Suprapubic skin (tissue), 4 donors: ENCODE data around the gene FKBP2. TPM values are rescaled to one million over a fixed set of nuclear protein-coding genes. Genes with fewer than 3 reads are reported as not detected.

ENCODE experiments used
- DNase-seq, 2 donors: peaks; one replicate each; pipeline ENCODE4 v3.0.0-alpha.2; 2019; ENCODE audit warnings: low spot score in 2 of 2
- H3K27ac ChIP-seq: fragments of 200-600 bp; sonication (generic); one replicate; pipeline ENCODE4 v1.5.1; 2019
- H3K27me3 ChIP-seq: fragments of 200-600 bp; sonication (generic); one replicate; pipeline ENCODE4 v1.5.1; 2019
- H3K36me3 ChIP-seq: fragments of 200-600 bp; sonication (generic); one replicate; pipeline ENCODE4 v1.5.1; 2019
- H3K4me1 ChIP-seq: fragments of 200-600 bp; sonication (generic); one replicate; pipeline ENCODE4 v1.5.1; 2019
- H3K4me3 ChIP-seq: fragments of 200-600 bp; sonication (generic); one replicate; pipeline ENCODE4 v1.5.1; 2019; ENCODE audit warnings: mild to moderate bottlenecking
- H3K9me3 ChIP-seq: fragments of 200-600 bp; sonication (generic); one replicate; pipeline ENCODE4 v1.5.1; 2019
- CTCF ChIP-seq, 2 donors: fragments of 200-600 bp in 1 of 2; fragments of 450-650 bp in 1 of 2; sonication (generic) in 1 of 2; IDR thresholded peaks; one replicate each; pipeline ENCODE4 v1.5.1; 2016 to 2019; ENCODE audit warnings: antibody characterized with exemption in 2 of 2, mild to moderate bottlenecking in 1 of 2, moderate library complexity in 1 of 2
- EP300 ChIP-seq: sonication (generic); formaldehyde crosslinking; IDR thresholded peaks from one replicate; pipeline ENCODE4 v1.6.1; 2017; ENCODE audit warnings: antibody characterized with exemption
- POLR2A ChIP-seq, 2 donors: fragments of 450-650 bp; IDR thresholded peaks; one replicate each; pipeline ENCODE4 v1.6.1; 2017; ENCODE audit warnings: antibody characterized with exemption in 2 of 2, mild to moderate bottlenecking in 2 of 2, moderate library complexity in 2 of 2
- POLR2AphosphoS5 ChIP-seq, 3 donors: sonication (generic); formaldehyde crosslinking; IDR thresholded peaks; one replicate each; pipeline ENCODE4 v1.6.1; 2017; ENCODE audit warnings: antibody characterized with exemption in 3 of 3
- WGBS: methylation state at CpG from one replicate; pipeline ENCODE4 v1.1.5; 2018; 5-methylcytosine and 5-hydroxymethylcytosine counted together
- total RNA-seq, 4 donors: library from RNA; depleted of rRNA; stranded (reverse); fragments of >200 nt; gene quantifications; one replicate each; pipeline ENCODE4 v1.1.0, GENCODE V29; 2016

The FKBP2 gene
- total RNA-seq, 4 donors from 2014 or later: 43.9 to 64.7 (median 53.4) TPM

- H3K9me3 ChIP-seq: no peaks in the 10 kb centered on the region
Measured at GRCh38 chr11:64237484-64237951, 3.4 kb upstream of the FKBP2 start.

GRCh38 chr11:64238076-64238475, 2.8 kb upstream of the FKBP2 start:
- Histone ChIP-seq H3K4me3 (no peak overlapping the region), H3K27ac (peak overlapping the region; percentile 69), H3K36me3 (peaks cover 20% of the 10 kb centered on the region), H3K9me3 (no peaks in the 10 kb centered on the region), H3K27me3 (no peaks in the 10 kb centered on the region), H3K4me1 (peaks cover 81% of the 10 kb centered on the region)
- WGBS: 79% methylated on average over 3 of the region's 9 CpGs
- DNase-seq: no peak
- TF ChIP-seq POLR2AphosphoS5 (IDR thresholded peaks at IDR 0.05): no peak
- TF ChIP-seq CTCF (IDR thresholded peaks at IDR 0.05): no peak

More at GRCh38 chr11:64237484-64237951, 3.4 kb upstream of the FKBP2 start:
- H3K27ac ChIP-seq: peak overlapping the region; percentile 69
- TF ChIP-seq POLR2A (IDR thresholded peaks at IDR 0.05) (no peak), CTCF (IDR thresholded peaks at IDR 0.05) (no peak), POLR2AphosphoS5 (IDR thresholded peaks at IDR 0.05) (no peak), EP300 (no peak)
- no peaks in the 10 kb centered on the region for H3K27me3 ChIP-seq
- peak overlapping the region; percentile 9 for H3K4me3 ChIP-seq
- peaks cover 20% of the 10 kb centered on the region for H3K36me3 ChIP-seq
- WGBS: 58% methylated on average over 11 of the region's 12 CpGs
- peaks cover 81% of the 10 kb centered on the region for H3K4me1 ChIP-seq
- peak in 1 of 2 donors; percentile 81 for DNase-seq

GRCh38 chr11:64238999-64239398, 1.9 kb upstream of the FKBP2 start:
- Histone ChIP-seq H3K4me1 (peaks cover 79% of the 10 kb centered on the region), H3K27ac (peak overlapping the region; percentile 97), H3K4me3 (no peak overlapping the region), H3K27me3 (no peaks in the 10 kb centered on the region), H3K9me3 (no peaks in the 10 kb centered on the region), H3K36me3 (peaks cover 29% of the 10 kb centered on the region)
- no peak for TF ChIP-seq CTCF (IDR thresholded peaks at IDR 0.05)
- TF ChIP-seq EP300: no peak
- no peak for TF ChIP-seq POLR2AphosphoS5 (IDR thresholded peaks at IDR 0.05)
- no peak for TF ChIP-seq POLR2A (IDR thresholded peaks at IDR 0.05)
- DNase-seq: no peak
- WGBS: 64% methylated on average over 5 of the region's 5 CpGs

- no peaks in the 10 kb centered on the region for H3K27me3 ChIP-seq
- H3K36me3 ChIP-seq: peaks cover 32% of the 10 kb centered on the region
- H3K4me1 ChIP-seq: peaks cover 82% of the 10 kb centered on the region
- H3K9me3 ChIP-seq: no peaks in the 10 kb centered on the region
- 84% methylated on average over 10 of the region's 11 CpGs for whole genome bisulfite sequencing
- peak overlapping the region; percentile 97 for H3K27ac ChIP-seq
- DNase-seq: no peak
- TF ChIP-seq POLR2AphosphoS5 (IDR thresholded peaks at IDR 0.05) (no peak), POLR2A (IDR thresholded peaks at IDR 0.05) (no peak), CTCF (IDR thresholded peaks at IDR 0.05) (no peak), EP300 (no peak)
- peak overlapping the region; percentile 84 for H3K4me3 ChIP-seq
Measured at GRCh38 chr11:64239662-64240434, 1.0 kb upstream of the FKBP2 start.

- DNase-seq: peak; percentile 100
- Histone ChIP-seq H3K36me3 (peaks cover 32% of the 10 kb centered on the region), H3K4me3 (peak overlapping the region; percentile 84), H3K27ac (peak overlapping the region; percentile 97), H3K4me1 (peaks cover 82% of the 10 kb centered on the region), H3K9me3 (no peaks in the 10 kb centered on the region), H3K27me3 (no peaks in the 10 kb centered on the region)
- WGBS: 0% methylated on average over 1 of the region's 24 CpGs
- no peak for TF ChIP-seq POLR2A (IDR thresholded peaks at IDR 0.05)
- TF ChIP-seq CTCF (IDR thresholded peaks at IDR 0.05): no peak
- TF ChIP-seq POLR2AphosphoS5 (IDR thresholded peaks at IDR 0.05): no peak
- no peak for TF ChIP-seq EP300
Measured at GRCh38 chr11:64241241-64241490, 271 bp downstream of the FKBP2 start.
